K562 (cell line): ENCODE results near the gene RRAS. TPM values are rescaled to one million over a fixed set of nuclear protein-coding genes. Genes with fewer than 3 reads are reported as not detected.

Experiments
- CEBPB ChIP-seq: fragments of 450-650 bp; IDR thresholded peaks from 2 replicates; pipeline ENCODE4 v1.6.1; 2016; ENCODE audit warnings: missing genetic modification characterization, missing compliant biosample characterization
- CEBPG ChIP-seq, 3 experiments: fragments of 200-800 bp in 1 of 3; sonication (Bioruptor generic) in 1 of 3; sonication (generic) in 1 of 3; formaldehyde crosslinking in 1 of 3; IDR thresholded peaks in 2 of 3; conservative IDR thresholded peaks in 1 of 3; 2 replicates each; pipeline versions ENCODE4 v1.6.1 to v1.8.0; 2016 to 2022; ENCODE audit warnings: missing compliant biosample characterization in 2 of 3, missing genetic modification characterization in 2 of 3, mild to moderate bottlenecking in 1 of 3, missing genetic modification reagents in 1 of 3
- CREM ChIP-seq: IDR thresholded peaks from 2 replicates; pipeline ENCODE4 v1.6.1; 2014; ENCODE audit warnings: antibody characterized with exemption, low read depth
- HDAC3 ChIP-seq: fragments of 450-650 bp; IDR thresholded peaks from 2 replicates; pipeline ENCODE4 v1.6.1; 2018; ENCODE audit warnings: borderline replicate concordance, mild to moderate bottlenecking, moderate library complexity; ENCODE audit not compliant: partially characterized antibody
- L3MBTL2 ChIP-seq: fragments of 450-650 bp; IDR thresholded peaks from 2 replicates; pipeline ENCODE4 v1.6.1; 2016; ENCODE audit warnings: mild to moderate bottlenecking, moderate library complexity
- MCM2 ChIP-seq: fragments of 450-650 bp; IDR thresholded peaks from 2 replicates; pipeline ENCODE4 v1.6.1; 2017; ENCODE audit warnings: low read depth, mild to moderate bottlenecking
- NR2C1 ChIP-seq, 2 experiments: fragments of 450-650 bp; IDR thresholded peaks; 2 replicates each; pipeline ENCODE4 v1.6.1; 2017; ENCODE audit warnings: mild to moderate bottlenecking in 2 of 2, antibody characterized with exemption in 1 of 2, inconsistent platforms in 1 of 2, missing compliant biosample characterization in 1 of 2, missing genetic modification characterization in 1 of 2
- PHB ChIP-seq: fragments of 250-450 bp; sonication (Bioruptor Pico); IDR thresholded peaks from 2 replicates; pipeline ENCODE4 v1.5.0; 2021
- RB1 ChIP-seq: fragments of 450-650 bp; IDR thresholded peaks from 2 replicates; pipeline ENCODE4 v1.6.1; 2017; ENCODE audit warnings: low read depth, mild to moderate bottlenecking
- RBM34 ChIP-seq: fragments of 200-400 bp; formaldehyde crosslinking; IDR thresholded peaks from 2 replicates; pipeline ENCODE4 v1.6.1; 2018; ENCODE audit warnings: low read length, borderline replicate concordance; ENCODE audit not compliant: insufficient read depth
- SETDB1 ChIP-seq: IDR thresholded peaks from one replicate; pipeline ENCODE4 v1.6.1; 2012; ENCODE audit warnings: low read length, control low read depth, inconsistent platforms
- SIN3B ChIP-seq: fragments of 450-650 bp; IDR thresholded peaks from 2 replicates; pipeline ENCODE4 v1.6.1; 2017; ENCODE audit warnings: low read depth, mild to moderate bottlenecking, moderate library complexity
- SNRNP70 ChIP-seq: fragments of 200-400 bp; formaldehyde crosslinking; optimal IDR thresholded peaks from 2 replicates; pipeline ENCODE3; 2017; ENCODE audit warnings: low read depth, low read length
- TCF7L2 ChIP-seq: fragments of 150-350 bp; IDR thresholded peaks from 2 replicates; pipeline ENCODE4 v1.6.1; 2016; ENCODE audit warnings: low read depth, mild to moderate bottlenecking, low read length, moderate library complexity
- THAP12 ChIP-seq: fragments of 250-450 bp; sonication (Bioruptor Pico); IDR thresholded peaks from 2 replicates; pipeline ENCODE4 v1.9.0; 2021; ENCODE audit warnings: mild to moderate bottlenecking, inconsistent platforms
- TRIM28 ChIP-seq: fragments of 450-650 bp; IDR thresholded peaks from 2 replicates; pipeline ENCODE4 v1.6.1; 2017
- YY1 ChIP-seq, 3 experiments: IDR thresholded peaks; 2 replicates each; pipeline ENCODE4 v1.6.1; 2011; ENCODE audit warnings: low read length in 2 of 3, mild to moderate bottlenecking in 2 of 3, moderate library complexity in 2 of 3, borderline replicate concordance in 1 of 3, control low read depth in 1 of 3, low read depth in 1 of 3; ENCODE audit not compliant: insufficient read depth in 3 of 3, insufficient replicate concordance in 2 of 3, control insufficient read depth in 1 of 3, insufficient read length in 1 of 3; ENCODE audit errors: extremely low read depth in 1 of 3
- ZFX ChIP-seq: sonication (generic); formaldehyde crosslinking; IDR thresholded peaks from 2 replicates; pipeline ENCODE4 v1.8.0; 2022; ENCODE audit warnings: mild to moderate bottlenecking, missing genetic modification reagents, moderate library complexity
- ZNF740 ChIP-seq, 3 experiments: fragments of 200-800 bp in 1 of 3; sonication (Bioruptor generic) in 1 of 3; sonication (generic) in 1 of 3; formaldehyde crosslinking in 1 of 3; IDR thresholded peaks; 2 replicates each; pipeline versions ENCODE4 v1.6.1 to v1.8.0; 2016 to 2022; ENCODE audit warnings: mild to moderate bottlenecking in 2 of 3, missing compliant biosample characterization in 2 of 3, missing genetic modification characterization in 2 of 3, missing genetic modification reagents in 1 of 3
- polyA plus RNA-seq, 8 experiments: library from polyadenylated mRNA; depleted of rRNA in 4 of 8; stranded (reverse) in 5 of 8; unstranded in 3 of 8; fragments of >200 nt; fragmentation: Nextera tagmentation in 2 of 8; fragmentation: Illumina TruSeq in 1 of 8; extraction: Ambion mirVana in 2 of 8; extraction: Trizol in 1 of 8; gene quantifications; 2 replicates each; pipeline versions ENCODE4 v1.2.1 to v1.2.3, GENCODE V29; 2011 to 2014; ENCODE audit warnings: inconsistent platforms in 1 of 8, missing spikeins in 1 of 8
- total RNA-seq, 7 experiments: library from RNA; depleted of rRNA in 6 of 7; stranded (reverse); fragments of >200 nt in 6 of 7; fragmentation: Illumina TruSeq in 2 of 7; extraction: Trizol in 2 of 7; gene quantifications; 2 replicates each; pipeline versions ENCODE4 v1.2.1 to v1.2.3, GENCODE V29; 2011 to 2021; ENCODE audit warnings: low replicate concordance in 1 of 7
- TF ChIP-seq, protein P1 (sequence below): sonication (generic); formaldehyde crosslinking; IDR thresholded peaks from 2 replicates; pipeline ENCODE4 v1.8.0; 2022; ENCODE audit warnings: missing genetic modification reagents, mild to moderate bottlenecking, borderline replicate concordance
- TF ChIP-seq, protein P2 (sequence below): fragments of 450-650 bp; formaldehyde crosslinking; IDR thresholded peaks from 2 replicates; pipeline ENCODE4 v1.4.0; 2020; ENCODE audit warnings: mild to moderate bottlenecking

RRAS gene
- total and polyA plus RNA-seq, 9 of the 15 experiments (the other 6 are each of a cell fraction or from before 2014, with no cell fraction given), result 0.70 to 17.3 (median 8.2) TPM

DNA sequence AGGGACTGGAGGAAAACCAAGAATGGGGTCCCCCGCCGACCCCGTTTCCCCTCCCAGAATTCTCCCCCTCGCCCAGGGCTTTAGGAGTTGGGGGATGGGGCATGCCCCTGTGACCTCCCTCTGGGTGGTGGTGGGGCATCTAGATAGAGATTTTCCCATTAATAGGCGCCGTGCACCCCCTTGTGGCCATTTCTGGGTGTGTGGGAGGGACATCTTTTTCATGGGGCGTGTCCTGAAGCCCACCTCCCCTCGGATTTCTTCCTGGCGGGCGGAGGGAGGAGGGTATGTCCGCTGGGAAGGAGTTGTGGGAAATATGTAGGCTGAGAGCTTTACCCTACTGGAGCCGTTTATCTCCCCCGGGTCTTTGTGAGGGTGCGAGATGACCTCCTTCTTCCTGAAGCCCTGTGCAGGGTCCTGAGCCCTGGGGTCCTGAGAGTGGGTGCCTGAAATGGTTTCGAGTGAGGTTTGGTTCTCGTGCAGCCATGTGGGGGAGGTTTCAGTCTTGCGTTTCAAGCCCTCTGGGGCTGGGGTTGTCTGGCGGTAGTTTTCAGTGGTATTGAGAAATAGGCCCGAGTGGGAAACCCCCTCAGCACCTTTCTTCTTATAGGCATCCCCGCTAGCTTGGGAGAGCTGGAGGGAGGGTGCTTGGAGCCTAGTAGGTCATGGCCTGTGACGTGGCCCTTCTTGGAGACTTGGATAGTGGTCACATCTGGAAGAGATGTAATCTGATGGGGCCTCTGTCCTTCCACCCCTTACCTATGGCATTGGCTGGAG, 38.1 kb upstream of the RRAS start (continued):
- TF ChIP-seq THAP12 (CRISPR knock-in tag), result no peak
- no peak for TF ChIP-seq ZFX
- TF ChIP-seq HDAC3, result no peak
- no peak for TF ChIP-seq TCF7L2
- TF ChIP-seq CEBPB (tag), result peak; percentile 58; the same call in 1 of the 2 replicates
- TF ChIP-seq, protein P1, sequence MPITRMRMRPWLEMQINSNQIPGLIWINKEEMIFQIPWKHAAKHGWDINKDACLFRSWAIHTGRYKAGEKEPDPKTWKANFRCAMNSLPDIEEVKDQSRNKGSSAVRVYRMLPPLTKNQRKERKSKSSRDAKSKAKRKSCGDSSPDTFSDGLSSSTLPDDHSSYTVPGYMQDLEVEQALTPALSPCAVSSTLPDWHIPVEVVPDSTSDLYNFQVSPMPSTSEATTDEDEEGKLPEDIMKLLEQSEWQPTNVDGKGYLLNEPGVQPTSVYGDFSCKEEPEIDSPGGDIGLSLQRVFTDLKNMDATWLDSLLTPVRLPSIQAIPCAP, result no peak
- TF ChIP-seq CEBPG (CRISPR knock-in tag; IDR thresholded peaks at IDR 0.05), result no peak
- TF ChIP-seq CEBPG (tag; conservative IDR thresholded peaks at IDR 0.05 in 1 of 2, IDR thresholded peaks at IDR 0.05 in 1 of 2), result peak in 1 of 2 experiments; percentile 36; a peak in 1 of 4 replicates
- peak in 2 of 3 experiments; percentile 46 to 52 for TF ChIP-seq YY1 (IDR thresholded peaks at IDR 0.05; ENCODE audit: borderline replicate concordance in 1 of 3, control insufficient read depth in 1 of 3, extremely low read depth in 1 of 3, insufficient read depth in 3 of 3, insufficient read length in 1 of 3, insufficient replicate concordance in 2 of 3, low read depth in 1 of 3, low read length in 2 of 3)
- TF ChIP-seq RBM34, result no peak
- TF ChIP-seq CREM, result peak; percentile 50; the same call in 1 of the 2 replicates
- no peak for TF ChIP-seq PHB (CRISPR knock-in tag)
- no peak for TF ChIP-seq SETDB1
- TF ChIP-seq RB1, result 0 out of 2 replicates have a peak, but pooled peaks have one; percentile 12
- TF ChIP-seq SIN3B, result 0 out of 2 replicates have a peak, but pooled peaks have one; percentile 19
- TF ChIP-seq TRIM28, result peak; percentile 20; the same call in 1 of the 2 replicates
- TF ChIP-seq MCM2, result no peak
- peak; percentile 36; the same call in 1 of the 2 replicates for TF ChIP-seq NR2C1 (IDR thresholded peaks at IDR 0.05)
- peak; percentile 45 for TF ChIP-seq NR2C1 (tag; IDR thresholded peaks at IDR 0.05)
- TF ChIP-seq ZNF740 (CRISPR knock-in tag; IDR thresholded peaks at IDR 0.05), result no peak
- TF ChIP-seq ZNF740 (tag; IDR thresholded peaks at IDR 0.05), result peak in 1 of 2 experiments; percentile 38; a peak in 1 of 4 replicates
- TF ChIP-seq SNRNP70, result no peak
- no peak for TF ChIP-seq L3MBTL2
- TF ChIP-seq, protein P2, sequence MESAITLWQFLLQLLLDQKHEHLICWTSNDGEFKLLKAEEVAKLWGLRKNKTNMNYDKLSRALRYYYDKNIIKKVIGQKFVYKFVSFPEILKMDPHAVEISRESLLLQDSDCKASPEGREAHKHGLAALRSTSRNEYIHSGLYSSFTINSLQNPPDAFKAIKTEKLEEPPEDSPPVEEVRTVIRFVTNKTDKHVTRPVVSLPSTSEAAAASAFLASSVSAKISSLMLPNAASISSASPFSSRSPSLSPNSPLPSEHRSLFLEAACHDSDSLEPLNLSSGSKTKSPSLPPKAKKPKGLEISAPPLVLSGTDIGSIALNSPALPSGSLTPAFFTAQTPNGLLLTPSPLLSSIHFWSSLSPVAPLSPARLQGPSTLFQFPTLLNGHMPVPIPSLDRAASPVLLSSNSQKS, result no peak
